Mammary microvascular endothelial cell (primary cell): ENCODE results near the gene NPIPA8. TPM values are rescaled to one million over a fixed set of nuclear protein-coding genes. Genes with fewer than 3 reads are reported as not detected.

Experiments
- total RNA-seq: library from RNA; depleted of rRNA; stranded (reverse); fragments of >200 nt; gene quantifications from 2 replicates; pipeline ENCODE4 v1.2.3, GENCODE V29; 2015

The NPIPA8 gene
- total RNA-seq = 0.39 and 1.7 TPM in 2 replicates

DNA sequence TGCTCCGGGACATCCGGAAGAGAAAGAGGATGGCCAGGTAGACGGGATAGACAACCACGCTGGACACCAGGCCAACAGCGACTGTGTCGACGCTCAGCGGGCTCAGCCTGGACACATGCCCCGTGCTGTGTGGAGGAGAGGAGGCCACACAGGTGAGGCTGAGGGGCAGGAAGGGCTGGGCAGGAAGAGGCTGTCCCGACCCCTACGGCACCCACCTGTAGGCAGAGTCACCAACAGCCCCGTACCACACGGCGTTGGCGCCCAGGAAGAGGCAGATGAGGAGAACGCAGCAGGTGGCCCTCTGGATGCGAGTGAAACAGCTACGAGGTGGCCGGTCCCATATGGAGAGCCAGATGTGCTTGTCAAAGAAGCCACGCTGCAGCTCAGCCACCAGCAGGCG, at the start of gene NPIPA8:
Gene NPIPA8 (minus strand): TSS at position 101 of the 400 bp plus-strand sequence. CDS start 4,074 bp downstream, outside the sequence.

Other genes with a start within 250 kb of the NPIPA8 start
- gene NOMO2, start 225.4 kb upstream of the NPIPA8 start, total RNA-seq = 151 and 157 TPM in 2 replicates